ENCODE data around the gene POU2F1.
A peak's percentile ranks its signal among the peaks of the same experiment; 100 is the strongest.

POU2F1 gene

DNA sequence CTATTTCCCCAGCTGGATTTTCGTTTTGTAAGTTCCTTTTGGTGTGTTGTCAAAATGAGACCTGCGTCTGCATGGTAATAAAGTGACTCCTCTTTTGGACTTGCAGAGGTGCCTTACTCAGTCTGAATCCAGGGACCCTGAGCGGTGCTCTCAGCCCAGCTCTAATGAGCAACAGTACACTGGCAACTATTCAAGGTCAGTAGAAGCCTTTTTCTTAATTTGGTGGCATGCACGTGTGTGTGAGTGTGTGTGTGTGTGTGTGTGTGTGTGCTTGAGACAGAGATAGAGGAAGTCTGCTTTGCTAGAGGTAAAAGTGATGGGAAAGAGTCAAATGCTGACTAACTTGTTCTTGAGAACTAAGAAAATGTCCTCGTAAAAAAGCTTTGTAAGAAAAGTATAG lies 192.2 kb downstream of the POU2F1 start:
- no peak overlapping the region for H3K27ac Mint-ChIP-seq
- H3K9me3 Mint-ChIP-seq = no peaks in the 10 kb centered on the region
- H3K4me1 Mint-ChIP-seq = peaks cover 24% of the 10 kb centered on the region
- DNase-seq = no peak
- H3K4me3 Mint-ChIP-seq = no peak overlapping the region
- peaks cover 50% of the 10 kb centered on the region for H3K36me3 Mint-ChIP-seq (ENCODE audit: low read depth)
- peaks cover 5% of the 10 kb centered on the region for H3K27me3 Mint-ChIP-seq (ENCODE audit: low read depth, poor library complexity)
- TF ChIP-seq, protein P1, sequence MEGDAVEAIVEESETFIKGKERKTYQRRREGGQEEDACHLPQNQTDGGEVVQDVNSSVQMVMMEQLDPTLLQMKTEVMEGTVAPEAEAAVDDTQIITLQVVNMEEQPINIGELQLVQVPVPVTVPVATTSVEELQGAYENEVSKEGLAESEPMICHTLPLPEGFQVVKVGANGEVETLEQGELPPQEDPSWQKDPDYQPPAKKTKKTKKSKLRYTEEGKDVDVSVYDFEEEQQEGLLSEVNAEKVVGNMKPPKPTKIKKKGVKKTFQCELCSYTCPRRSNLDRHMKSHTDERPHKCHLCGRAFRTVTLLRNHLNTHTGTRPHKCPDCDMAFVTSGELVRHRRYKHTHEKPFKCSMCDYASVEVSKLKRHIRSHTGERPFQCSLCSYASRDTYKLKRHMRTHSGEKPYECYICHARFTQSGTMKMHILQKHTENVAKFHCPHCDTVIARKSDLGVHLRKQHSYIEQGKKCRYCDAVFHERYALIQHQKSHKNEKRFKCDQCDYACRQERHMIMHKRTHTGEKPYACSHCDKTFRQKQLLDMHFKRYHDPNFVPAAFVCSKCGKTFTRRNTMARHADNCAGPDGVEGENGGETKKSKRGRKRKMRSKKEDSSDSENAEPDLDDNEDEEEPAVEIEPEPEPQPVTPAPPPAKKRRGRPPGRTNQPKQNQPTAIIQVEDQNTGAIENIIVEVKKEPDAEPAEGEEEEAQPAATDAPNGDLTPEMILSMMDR (IDR thresholded peaks at IDR 0.05) = no peak

DNA sequence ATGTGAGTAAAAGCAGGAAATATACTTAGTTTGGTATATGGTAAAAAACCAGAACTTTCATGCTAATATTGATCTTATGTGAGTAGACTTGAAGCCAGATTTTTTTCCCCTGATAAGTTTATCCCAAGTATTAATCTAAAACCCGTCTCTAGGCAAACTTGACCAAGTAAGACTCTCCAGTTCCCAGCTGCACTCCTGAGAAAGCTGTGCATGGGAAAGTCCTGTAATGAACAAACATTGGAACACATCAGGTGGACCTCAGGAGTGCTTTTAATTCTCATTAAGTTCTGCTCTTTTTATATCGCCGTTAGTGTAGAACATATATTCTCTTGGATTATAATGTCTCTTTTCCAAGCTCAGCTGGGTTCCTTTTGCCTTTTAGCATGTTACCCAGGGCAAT lies 192.6 kb downstream of the POU2F1 start:
- H3K36me3 Mint-ChIP-seq (ENCODE audit: low read depth) = peaks cover 50% of the 10 kb centered on the region
- peaks cover 28% of the 10 kb centered on the region for H3K4me1 Mint-ChIP-seq
- H3K4me3 Mint-ChIP-seq = no peak overlapping the region
- H3K9me3 Mint-ChIP-seq = no peaks in the 10 kb centered on the region
- H3K27ac Mint-ChIP-seq = no peak overlapping the region
- H3K27me3 Mint-ChIP-seq (ENCODE audit: low read depth, poor library complexity) = peaks cover 5% of the 10 kb centered on the region
- TF ChIP-seq, protein P1 (IDR thresholded peaks at IDR 0.05) = no peak
- DNase-seq = no peak

DNA sequence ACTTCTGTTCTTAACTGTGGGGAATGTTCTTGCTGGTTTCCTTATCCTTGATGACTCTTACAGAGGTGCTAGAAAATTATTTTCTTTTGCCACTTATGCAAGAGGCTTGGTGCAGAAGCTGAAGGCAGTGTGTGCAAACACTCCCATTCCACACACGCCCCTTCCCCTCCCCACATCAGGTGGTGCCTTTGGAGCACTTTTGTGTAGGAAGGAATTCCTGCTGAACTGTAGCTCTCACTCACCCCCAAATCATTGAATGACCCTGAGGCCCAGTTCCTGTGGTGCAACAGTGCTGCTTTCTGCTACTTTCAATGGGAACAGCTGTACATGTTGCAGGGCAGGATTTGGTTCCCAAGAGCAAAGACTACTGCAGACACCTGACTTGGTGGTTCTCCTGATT lies 195.8 kb downstream of the POU2F1 start:
- TF ChIP-seq, protein P1 (IDR thresholded peaks at IDR 0.05) = no peak
- Mint-ChIP-seq H3K4me3 (no peak overlapping the region), H3K9me3 (no peaks in the 10 kb centered on the region), H3K4me1 (peaks cover 31% of the 10 kb centered on the region), H3K27me3 (ENCODE audit: low read depth, poor library complexity) (peaks cover 5% of the 10 kb centered on the region), H3K36me3 (ENCODE audit: low read depth) (peaks cover 50% of the 10 kb centered on the region), H3K27ac (peak overlapping the region; percentile 59)
- DNase-seq = no peak

DNA sequence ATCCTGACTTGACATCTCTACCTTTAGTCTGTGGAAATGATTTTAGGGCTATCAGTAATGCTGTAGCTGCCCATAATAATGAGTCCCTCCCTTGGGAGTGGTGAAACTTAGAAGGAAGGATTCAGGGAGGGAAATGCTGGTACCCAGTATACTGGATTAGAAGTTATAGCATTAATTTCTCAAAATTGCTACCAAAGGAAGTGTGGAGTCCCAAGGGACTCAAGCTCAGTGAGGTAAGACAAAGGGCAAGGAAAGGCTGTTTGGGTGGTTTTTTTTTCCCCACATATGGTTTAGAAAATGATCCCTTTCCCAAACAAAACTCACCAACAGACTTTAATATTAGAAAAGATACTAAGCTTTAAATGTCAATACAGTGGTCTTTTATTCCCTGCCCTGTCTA lies 197.7 kb downstream of the POU2F1 start:
- TF ChIP-seq, protein P1 (IDR thresholded peaks at IDR 0.05) = no peak
- Mint-ChIP-seq H3K27ac (no peak overlapping the region), H3K4me3 (no peak overlapping the region), H3K36me3 (ENCODE audit: low read depth) (peaks cover 34% of the 10 kb centered on the region), H3K27me3 (ENCODE audit: low read depth, poor library complexity) (peaks cover 5% of the 10 kb centered on the region), H3K4me1 (peaks cover 37% of the 10 kb centered on the region), H3K9me3 (no peaks in the 10 kb centered on the region)
- no peak for DNase-seq

DNA sequence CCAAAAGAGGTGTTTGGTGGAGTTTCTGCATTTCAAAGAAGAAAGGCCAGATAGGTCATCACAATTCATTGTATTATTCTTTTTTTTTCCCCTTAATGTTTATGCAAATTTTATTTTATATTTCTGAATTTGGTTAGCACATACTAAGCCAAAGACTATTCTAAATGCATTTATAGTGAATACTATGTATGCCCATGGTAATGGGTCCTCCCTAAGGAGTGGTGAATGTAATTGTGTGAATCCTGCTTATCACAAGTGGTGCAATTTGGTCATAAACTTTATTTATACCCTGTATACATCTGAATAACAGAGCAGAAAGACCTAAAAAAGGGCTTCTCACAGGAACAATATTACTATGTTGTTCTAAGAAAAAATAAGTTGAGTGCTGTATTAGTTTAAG lies 198.6 kb downstream of the POU2F1 start:
- Mint-ChIP-seq H3K27ac (no peak overlapping the region), H3K4me1 (peaks cover 38% of the 10 kb centered on the region), H3K27me3 (ENCODE audit: low read depth, poor library complexity) (peaks cover 5% of the 10 kb centered on the region), H3K9me3 (no peaks in the 10 kb centered on the region), H3K4me3 (no peak overlapping the region), H3K36me3 (ENCODE audit: low read depth) (peaks cover 32% of the 10 kb centered on the region)
- no peak for DNase-seq
- TF ChIP-seq, protein P1 (IDR thresholded peaks at IDR 0.05) = no peak

DNA sequence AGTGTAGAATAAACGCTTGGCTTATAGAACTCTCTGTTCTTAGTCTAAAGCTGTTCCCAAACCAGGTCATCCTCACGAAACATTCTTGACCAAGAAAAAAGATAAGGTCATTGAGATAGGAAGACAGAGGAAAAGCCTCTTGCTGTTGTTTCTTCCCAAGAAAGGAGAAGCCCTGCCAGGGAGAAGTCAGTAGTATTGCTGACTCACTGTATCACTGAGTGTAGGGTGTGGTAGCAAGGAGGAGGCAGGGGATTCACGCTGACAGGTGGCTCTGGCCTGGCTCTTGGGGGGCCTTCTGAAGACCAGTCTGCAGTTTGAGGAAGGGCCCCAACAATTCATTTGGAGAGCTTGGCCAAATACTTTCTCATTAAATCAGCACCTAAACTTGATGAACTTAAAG lies 199.8 kb downstream of the POU2F1 start:
- peaks cover 5% of the 10 kb centered on the region for H3K27me3 Mint-ChIP-seq (ENCODE audit: low read depth, poor library complexity)
- H3K9me3 Mint-ChIP-seq = no peaks in the 10 kb centered on the region
- H3K27ac Mint-ChIP-seq = no peak overlapping the region
- no peak overlapping the region for H3K4me3 Mint-ChIP-seq
- TF ChIP-seq, protein P1 (IDR thresholded peaks at IDR 0.05) = no peak
- DNase-seq = no peak
- H3K4me1 Mint-ChIP-seq = peaks cover 38% of the 10 kb centered on the region
- peaks cover 34% of the 10 kb centered on the region for H3K36me3 Mint-ChIP-seq (ENCODE audit: low read depth)

All from nephron progenitor cell (in vitro differentiated cells).